ENCODE data around the gene NDFIP1.

The NDFIP1 gene

GRCh38 chr5:142178651-142179050 is 70.1 kb downstream of the NDFIP1 start:
- POLR2A ChIA-PET: no interaction called here
- Histone ChIP-seq H3K27me3 (replicated peaks in 2 of 5; ENCODE audit: control insufficient read depth in 4 of 5, insufficient read depth in 5 of 5, low read length in 4 of 5) (peaks cover 0 to 4% (median 0%) of the 10 kb centered on the region in 5 experiments), H3K27ac (ENCODE audit: insufficient read depth in 1 of 2, low read depth in 1 of 2, low read length in 2 of 2, poor library complexity in 1 of 2, severe bottlenecking in 2 of 2) (no peak overlapping the region), H3K9me3 (ENCODE audit: control extremely low read depth in 1 of 5, control insufficient read depth in 4 of 5, insufficient read depth in 2 of 5, low read depth in 1 of 5, low read length in 4 of 5) (no peaks in the 10 kb centered on the region), H3K36me3 (ENCODE audit: control insufficient read depth in 4 of 4, insufficient read depth in 4 of 4, low read length in 3 of 4) (no peaks in the 10 kb centered on the region), H3K4me1 (ENCODE audit: control extremely low read depth in 1 of 4, control insufficient read depth in 4 of 4, insufficient read depth in 4 of 4, low read length in 3 of 4) (no peaks in the 10 kb centered on the region), H3K4me3 (ENCODE audit: control insufficient read depth in 1 of 7, extremely low read depth in 1 of 7, insufficient read depth in 4 of 7, low read depth in 2 of 7, low read length in 6 of 7) (no peak overlapping the region)
- no peak for DNase-seq
- 100% methylated on average over 1 of the region's 7 CpGs for WGBS (ENCODE audit: insufficient coverage)
- CTCF ChIA-PET: interaction anchor here (1.3 to 1.4 kb wide), 2 partner anchors 8 to 21 kb away, joined by 3 read pairs; no protein-coding TSS in a partner anchor

GRCh38 chr5:142179776-142180387 is 71.3 kb downstream of the NDFIP1 start:
- DNase-seq: no peak
- no peaks in the 10 kb centered on the region for H3K4me1 ChIP-seq (ENCODE audit: control extremely low read depth in 1 of 4, control insufficient read depth in 4 of 4, insufficient read depth in 4 of 4, low read length in 3 of 4)
- CTCF ChIA-PET: interaction anchor here (0.6 to 1.3 kb wide), 2 partner anchors 10 to 17 kb away, joined by 3 read pairs; no protein-coding TSS in a partner anchor
- POLR2A ChIA-PET: no interaction called here
- H3K27me3 ChIP-seq (replicated peaks in 2 of 5; ENCODE audit: control insufficient read depth in 4 of 5, insufficient read depth in 5 of 5, low read length in 4 of 5): peaks cover 0 to 4% (median 0%) of the 10 kb centered on the region in 5 experiments
- H3K9me3 ChIP-seq (ENCODE audit: control extremely low read depth in 1 of 5, control insufficient read depth in 4 of 5, insufficient read depth in 2 of 5, low read depth in 1 of 5, low read length in 4 of 5): no peaks in the 10 kb centered on the region
- H3K4me3 ChIP-seq (ENCODE audit: control insufficient read depth in 1 of 7, extremely low read depth in 1 of 7, insufficient read depth in 4 of 7, low read depth in 2 of 7, low read length in 6 of 7): no peak overlapping the region
- H3K27ac ChIP-seq (ENCODE audit: insufficient read depth in 1 of 2, low read depth in 1 of 2, low read length in 2 of 2, poor library complexity in 1 of 2, severe bottlenecking in 2 of 2): no peak overlapping the region
- 100% methylated on average over 2 of the region's 6 CpGs for WGBS (ENCODE audit: insufficient coverage)
- H3K36me3 ChIP-seq (ENCODE audit: control insufficient read depth in 4 of 4, insufficient read depth in 4 of 4, low read length in 3 of 4): no peaks in the 10 kb centered on the region

- 81% methylated on average over 5 of the region's 6 CpGs for WGBS (ENCODE audit: insufficient coverage)
- H3K36me3 ChIP-seq (ENCODE audit: control insufficient read depth in 4 of 4, insufficient read depth in 4 of 4, low read length in 3 of 4): no peaks in the 10 kb centered on the region
- H3K4me1 ChIP-seq (ENCODE audit: control extremely low read depth in 1 of 4, control insufficient read depth in 4 of 4, insufficient read depth in 4 of 4, low read length in 3 of 4): no peaks in the 10 kb centered on the region
- no peak overlapping the region for H3K27ac ChIP-seq (ENCODE audit: insufficient read depth in 1 of 2, low read depth in 1 of 2, low read length in 2 of 2, poor library complexity in 1 of 2, severe bottlenecking in 2 of 2)
- H3K4me3 ChIP-seq (ENCODE audit: control insufficient read depth in 1 of 7, extremely low read depth in 1 of 7, insufficient read depth in 4 of 7, low read depth in 2 of 7, low read length in 6 of 7): no peak overlapping the region
- no peaks in the 10 kb centered on the region for H3K9me3 ChIP-seq (ENCODE audit: control extremely low read depth in 1 of 5, control insufficient read depth in 4 of 5, insufficient read depth in 2 of 5, low read depth in 1 of 5, low read length in 4 of 5)
- ChIA-PET POLR2A (no interaction called here), CTCF (no interaction called here)
- DNase-seq: no peak
- H3K27me3 ChIP-seq (replicated peaks in 2 of 5; ENCODE audit: control insufficient read depth in 4 of 5, insufficient read depth in 5 of 5, low read length in 4 of 5): peaks cover 0 to 1% (median 0%) of the 10 kb centered on the region in 5 experiments
These were observed 72.5 kb downstream of the NDFIP1 start for GRCh38 chr5:142181096-142181495.

GRCh38 chr5:142181547-142182163 is 73.1 kb downstream of the NDFIP1 start:
- DNase-seq: no peak
- no peak overlapping the region for H3K4me3 ChIP-seq (ENCODE audit: control insufficient read depth in 1 of 7, extremely low read depth in 1 of 7, insufficient read depth in 4 of 7, low read depth in 2 of 7, low read length in 6 of 7)
- no peaks in the 10 kb centered on the region for H3K36me3 ChIP-seq (ENCODE audit: control insufficient read depth in 4 of 4, insufficient read depth in 4 of 4, low read length in 3 of 4)
- H3K4me1 ChIP-seq (ENCODE audit: control extremely low read depth in 1 of 4, control insufficient read depth in 4 of 4, insufficient read depth in 4 of 4, low read length in 3 of 4): peaks cover 0 to 3% (median 0%) of the 10 kb centered on the region in 4 experiments
- 96% methylated on average over 5 of the region's 7 CpGs for WGBS (ENCODE audit: insufficient coverage)
- no peaks in the 10 kb centered on the region for H3K27me3 ChIP-seq (replicated peaks in 2 of 5; ENCODE audit: control insufficient read depth in 4 of 5, insufficient read depth in 5 of 5, low read length in 4 of 5)
- no peaks in the 10 kb centered on the region for H3K9me3 ChIP-seq (ENCODE audit: control extremely low read depth in 1 of 5, control insufficient read depth in 4 of 5, insufficient read depth in 2 of 5, low read depth in 1 of 5, low read length in 4 of 5)
- ChIA-PET POLR2A (no interaction called here), CTCF (no interaction called here)
- H3K27ac ChIP-seq (ENCODE audit: insufficient read depth in 1 of 2, low read depth in 1 of 2, low read length in 2 of 2, poor library complexity in 1 of 2, severe bottlenecking in 2 of 2): no peak overlapping the region

GRCh38 chr5:142182840-142183239 is 74.3 kb downstream of the NDFIP1 start:
- POLR2A ChIA-PET: interaction anchor here (0.6 kb wide), 1 partner anchor 698 kb away, joined by 4 read pairs; no protein-coding TSS in a partner anchor
- H3K27me3 ChIP-seq (replicated peaks in 2 of 5; ENCODE audit: control insufficient read depth in 4 of 5, insufficient read depth in 5 of 5, low read length in 4 of 5): no peaks in the 10 kb centered on the region
- CTCF ChIA-PET: no interaction called here
- no peak overlapping the region for H3K27ac ChIP-seq (ENCODE audit: insufficient read depth in 1 of 2, low read depth in 1 of 2, low read length in 2 of 2, poor library complexity in 1 of 2, severe bottlenecking in 2 of 2)
- no peak overlapping the region for H3K4me3 ChIP-seq (ENCODE audit: control insufficient read depth in 1 of 7, extremely low read depth in 1 of 7, insufficient read depth in 4 of 7, low read depth in 2 of 7, low read length in 6 of 7)
- no peak for DNase-seq
- 100% methylated on average over 4 of the region's 5 CpGs for WGBS (ENCODE audit: insufficient coverage)
- peaks cover 0 to 12% (median 5%) of the 10 kb centered on the region in 4 experiments for H3K4me1 ChIP-seq (ENCODE audit: control extremely low read depth in 1 of 4, control insufficient read depth in 4 of 4, insufficient read depth in 4 of 4, low read length in 3 of 4)
- H3K36me3 ChIP-seq (ENCODE audit: control insufficient read depth in 4 of 4, insufficient read depth in 4 of 4, low read length in 3 of 4): no peaks in the 10 kb centered on the region
- no peaks in the 10 kb centered on the region for H3K9me3 ChIP-seq (ENCODE audit: control extremely low read depth in 1 of 5, control insufficient read depth in 4 of 5, insufficient read depth in 2 of 5, low read depth in 1 of 5, low read length in 4 of 5)

- Histone ChIP-seq H3K4me1 (ENCODE audit: control extremely low read depth in 1 of 4, control insufficient read depth in 4 of 4, insufficient read depth in 4 of 4, low read length in 3 of 4) (peaks cover 0 to 12% (median 5%) of the 10 kb centered on the region in 4 experiments), H3K36me3 (ENCODE audit: control insufficient read depth in 4 of 4, insufficient read depth in 4 of 4, low read length in 3 of 4) (no peaks in the 10 kb centered on the region), H3K9me3 (ENCODE audit: control extremely low read depth in 1 of 5, control insufficient read depth in 4 of 5, insufficient read depth in 2 of 5, low read depth in 1 of 5, low read length in 4 of 5) (no peaks in the 10 kb centered on the region), H3K27ac (ENCODE audit: insufficient read depth in 1 of 2, low read depth in 1 of 2, low read length in 2 of 2, poor library complexity in 1 of 2, severe bottlenecking in 2 of 2) (no peak overlapping the region), H3K4me3 (ENCODE audit: control insufficient read depth in 1 of 7, extremely low read depth in 1 of 7, insufficient read depth in 4 of 7, low read depth in 2 of 7, low read length in 6 of 7) (no peak overlapping the region), H3K27me3 (replicated peaks in 2 of 5; ENCODE audit: control insufficient read depth in 4 of 5, insufficient read depth in 5 of 5, low read length in 4 of 5) (no peaks in the 10 kb centered on the region)
- WGBS (ENCODE audit: insufficient coverage): 96% methylated on average over 4 of the region's 8 CpGs
- ChIA-PET CTCF (no interaction called here), POLR2A (interaction anchor here (0.6 kb wide), 1 partner anchor 697 kb away, joined by 4 read pairs; no protein-coding TSS in a partner anchor)
- DNase-seq: no peak
These were observed 75.0 kb downstream of the NDFIP1 start for GRCh38 chr5:142183561-142183960.

GRCh38 chr5:142184988-142185387 is 76.4 kb downstream of the NDFIP1 start:
- peak in 1 of 3 donors; percentile 7 for DNase-seq
- no peaks in the 10 kb centered on the region for H3K36me3 ChIP-seq (ENCODE audit: control insufficient read depth in 4 of 4, insufficient read depth in 4 of 4, low read length in 3 of 4)
- no peaks in the 10 kb centered on the region for H3K9me3 ChIP-seq (ENCODE audit: control extremely low read depth in 1 of 5, control insufficient read depth in 4 of 5, insufficient read depth in 2 of 5, low read depth in 1 of 5, low read length in 4 of 5)
- H3K4me3 ChIP-seq (ENCODE audit: control insufficient read depth in 1 of 7, extremely low read depth in 1 of 7, insufficient read depth in 4 of 7, low read depth in 2 of 7, low read length in 6 of 7): no peak overlapping the region
- peaks cover 0 to 12% (median 5%) of the 10 kb centered on the region in 4 experiments for H3K4me1 ChIP-seq (ENCODE audit: control extremely low read depth in 1 of 4, control insufficient read depth in 4 of 4, insufficient read depth in 4 of 4, low read length in 3 of 4)
- ChIA-PET CTCF (no interaction called here), POLR2A (interaction anchor here (0.5 kb wide), 1 partner anchor 77 kb away, joined by 5 read pairs; no protein-coding TSS in a partner anchor)
- no peaks in the 10 kb centered on the region for H3K27me3 ChIP-seq (replicated peaks in 2 of 5; ENCODE audit: control insufficient read depth in 4 of 5, insufficient read depth in 5 of 5, low read length in 4 of 5)
- no peak overlapping the region for H3K27ac ChIP-seq (ENCODE audit: insufficient read depth in 1 of 2, low read depth in 1 of 2, low read length in 2 of 2, poor library complexity in 1 of 2, severe bottlenecking in 2 of 2)
- WGBS (ENCODE audit: insufficient coverage): 71% methylated on average over 6 of the region's 9 CpGs
